ENCODE measurements around the gene SLC44A5. TPM values are rescaled to one million over a fixed set of nuclear protein-coding genes. Genes with fewer than 3 reads are reported as not detected.
A peak's percentile ranks its signal among the peaks of the same experiment; 100 is the strongest.
"Not testable (repeated sequence)": the region's sequence is repeated elsewhere in the genome, so short reads cannot be mapped to it uniquely, and the experiment has no call there.

Gene SLC44A5
- 0.54 TPM for polyA plus RNA-seq (ENCODE audit: insufficient read length)

GRCh38 chr1:75611014-75611413 is at the start of gene SLC44A5:
TSS of gene SLC44A5 (minus strand) at chr1:75611114. CDS start at chr1:75541447, 69,667 bp downstream.
- no peak for DNase-seq

- DNase-seq, result no peak
Measured at GRCh38 chr1:75655931-75656330, 45.0 kb upstream of the SLC44A5 start.

- not testable (repeated sequence) for DNase-seq
Measured at GRCh38 chr1:75647183-75647582, 36.3 kb upstream of the SLC44A5 start.

- DNase-seq, result not testable (repeated sequence)
Measured at GRCh38 chr1:75645153-75645552, 34.2 kb upstream of the SLC44A5 start.

- DNase-seq, result no peak
Measured at GRCh38 chr1:75643460-75643859, 32.5 kb upstream of the SLC44A5 start.

GRCh38 chr1:75641325-75641724 is 30.4 kb upstream of the SLC44A5 start:
- no peak for DNase-seq

- DNase-seq, result no peak
Measured at GRCh38 chr1:75640137-75640536, 29.2 kb upstream of the SLC44A5 start.

GRCh38 chr1:75632350-75632949 is 21.5 kb upstream of the SLC44A5 start:
- peak; percentile 14 for DNase-seq

- DNase-seq, result no peak
Measured at GRCh38 chr1:75630998-75631397, 20.1 kb upstream of the SLC44A5 start.

GRCh38 chr1:75630004-75630594 is 19.2 kb upstream of the SLC44A5 start:
- DNase-seq, result no peak

- DNase-seq, result no peak
Measured at GRCh38 chr1:75625795-75626194, 14.9 kb upstream of the SLC44A5 start.

- DNase-seq, result no peak
Measured at GRCh38 chr1:75618382-75618781, 7.5 kb upstream of the SLC44A5 start.

- peak; percentile 22 for DNase-seq
Measured at GRCh38 chr1:75616436-75617433, 5.8 kb upstream of the SLC44A5 start.

GRCh38 chr1:75615613-75616435 is 4.9 kb upstream of the SLC44A5 start:
- peak; percentile 58 for DNase-seq

GRCh38 chr1:75614399-75614756 is 3.5 kb upstream of the SLC44A5 start:
- no peak for DNase-seq

GRCh38 chr1:75613916-75614315 is 3.0 kb upstream of the SLC44A5 start:
- DNase-seq, result no peak

- DNase-seq, result no peak
Measured at GRCh38 chr1:75612976-75613375, 2.1 kb upstream of the SLC44A5 start.

- no peak for DNase-seq
Measured at GRCh38 chr1:75602486-75602885, 8.4 kb downstream of the SLC44A5 start.

GRCh38 chr1:75600781-75601180 is 10.1 kb downstream of the SLC44A5 start:
- DNase-seq, result no peak

GRCh38 chr1:75594327-75594726 is 16.6 kb downstream of the SLC44A5 start:
- no peak for DNase-seq

- not testable (repeated sequence) for DNase-seq
Measured at GRCh38 chr1:75593457-75593856, 17.5 kb downstream of the SLC44A5 start.

GRCh38 chr1:75589637-75590036 is 21.3 kb downstream of the SLC44A5 start:
- no peak for DNase-seq
